A673 (cell line): ENCODE measurements around the gene PARVB.

Experiments used
- CTCF ChIP-seq: fragments of 300-800, 200-600 bp; sonication (generic); conservative IDR thresholded peaks from 2 replicates; pipeline ENCODE4 v1.5.1; 2017; ENCODE audit warnings: low read depth, mild to moderate bottlenecking, antibody characterized with exemption, low read length, moderate library complexity, mixed read lengths
- EZH2 ChIP-seq: fragments of 200-600 bp; sonication (generic); IDR thresholded peaks from 2 replicates; pipeline ENCODE4 v1.6.1; 2017; ENCODE audit warnings: borderline replicate concordance, low read depth, mild to moderate bottlenecking, mixed read lengths, antibody characterized with exemption, low read length; ENCODE audit not compliant: poor library complexity, severe bottlenecking

GRCh38 chr22:44219101-44219870 is 195.2 kb downstream of the PARVB start:
- TF ChIP-seq EZH2 (no peak), CTCF (no peak)
